ENCODE results near the gene PSMA6.

Gene PSMA6

GRCh38 chr14:35365130-35366055 lies 73.2 kb downstream of the PSMA6 start:
- no peak for TF ChIP-seq CTCF (IDR thresholded peaks at IDR 0.05)

GRCh38 chr14:35366056-35366451 lies 73.9 kb downstream of the PSMA6 start:
- TF ChIP-seq CTCF (IDR thresholded peaks at IDR 0.05) = no peak

- no peak for TF ChIP-seq CTCF (IDR thresholded peaks at IDR 0.05)
Observed at GRCh38 chr14:35366521-35366976, 74.4 kb downstream of the PSMA6 start.

- TF ChIP-seq CTCF (IDR thresholded peaks at IDR 0.05) = no peak
Observed at GRCh38 chr14:35367056-35367372, 74.8 kb downstream of the PSMA6 start.

All from LNCAP (cell line).